ENCODE measurements around the gene GPC5.
"Not testable (repeated sequence)": the region's sequence is repeated elsewhere in the genome, so short reads cannot be mapped to it uniquely, and the experiment has no call there.

The GPC5 gene

DNA sequence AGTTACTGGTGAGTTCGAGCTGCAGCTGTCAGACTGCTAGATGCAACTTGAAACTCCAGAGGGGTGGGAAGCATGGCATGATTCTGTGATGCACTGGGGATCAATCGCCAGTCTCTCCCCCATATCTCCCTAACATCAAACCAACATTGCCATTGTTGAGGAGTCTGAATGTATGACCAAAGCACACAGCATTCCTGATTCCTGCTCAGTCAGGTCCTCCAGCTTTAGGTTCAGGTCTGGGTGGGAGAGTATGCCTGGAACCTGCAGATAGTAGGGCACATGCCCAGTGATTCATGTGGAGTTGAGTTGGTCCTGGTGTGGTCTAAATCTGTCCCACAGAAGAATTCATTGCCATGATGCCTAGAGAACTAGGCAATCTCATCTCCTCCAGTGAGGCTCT, 269.1 kb downstream of the GPC5 start:
- TF ChIP-seq CTCF (conservative IDR thresholded peaks at IDR 0.05) = no peak
- H3K27ac ChIP-seq = no peak overlapping the region

GRCh38 chr13:91668866-91669495, 270.6 kb downstream of the GPC5 start:
- H3K27ac ChIP-seq = no peak overlapping the region
- TF ChIP-seq CTCF (conservative IDR thresholded peaks at IDR 0.05) = no peak

DNA sequence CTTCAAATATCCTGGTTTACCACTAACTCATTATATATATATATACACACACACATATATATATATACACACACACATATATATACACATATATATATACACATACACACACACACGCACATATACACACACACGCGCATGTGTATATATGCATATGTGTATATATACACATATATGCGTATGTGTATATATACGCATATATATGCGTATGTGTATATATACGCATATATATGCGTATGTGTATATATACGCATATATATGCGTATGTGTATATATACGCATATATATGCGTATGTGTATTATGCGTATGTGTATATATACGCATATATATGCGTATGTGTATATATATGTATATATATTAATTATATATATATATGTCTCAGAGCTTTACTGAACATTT, 275.9 kb downstream of the GPC5 start:
- H3K27ac ChIP-seq = not testable (repeated sequence)

DNA sequence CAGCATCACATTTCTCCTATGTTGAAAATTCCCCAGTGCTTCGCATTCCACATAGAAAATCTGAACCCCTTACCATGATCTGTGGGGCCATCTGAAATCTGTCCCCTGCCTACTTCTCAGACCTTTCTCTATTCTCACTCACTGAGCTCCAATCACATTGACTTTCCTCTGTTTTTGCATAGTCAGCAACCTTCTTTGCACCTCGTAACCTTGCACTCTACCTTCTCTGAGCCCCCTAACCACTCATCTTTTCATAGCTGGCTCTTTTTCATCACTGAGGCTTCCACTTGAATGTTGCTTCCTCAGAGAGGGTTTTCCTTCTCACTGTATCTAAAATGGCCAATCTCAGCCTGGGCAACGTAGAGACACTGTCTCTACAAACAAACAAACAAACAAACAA, 286.3 kb downstream of the GPC5 start:
- TF ChIP-seq CTCF (conservative IDR thresholded peaks at IDR 0.05) = no peak

GRCh38 chr13:91690944-91691343, 292.5 kb downstream of the GPC5 start:
- no peak overlapping the region for H3K27ac ChIP-seq
- TF ChIP-seq CTCF (conservative IDR thresholded peaks at IDR 0.05) = no peak

More for the DNA sequence above, 286.3 kb downstream of the GPC5 start:
- H3K27ac ChIP-seq = no peak overlapping the region

DNA sequence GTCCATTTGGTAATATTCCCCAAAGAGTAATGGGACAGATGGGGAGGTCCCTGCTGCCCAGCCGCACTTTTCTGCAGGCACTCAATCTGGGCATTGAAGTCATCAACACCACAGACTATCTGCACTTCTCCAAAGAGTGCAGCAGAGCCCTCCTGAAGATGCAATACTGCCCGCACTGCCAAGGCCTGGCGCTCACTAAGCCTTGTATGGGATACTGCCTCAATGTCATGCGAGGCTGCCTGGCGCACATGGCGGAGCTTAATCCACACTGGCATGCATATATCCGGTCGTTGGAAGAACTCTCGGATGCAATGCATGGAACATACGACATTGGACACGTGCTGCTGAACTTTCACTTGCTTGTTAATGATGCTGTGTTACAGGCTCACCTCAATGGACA, 295.0 kb downstream of the GPC5 start:
- no peak for TF ChIP-seq CTCF (conservative IDR thresholded peaks at IDR 0.05)
- no peak overlapping the region for H3K27ac ChIP-seq

GRCh38 chr13:91698308-91698707, 299.9 kb downstream of the GPC5 start:
- no peak overlapping the region for H3K27ac ChIP-seq
- no peak for TF ChIP-seq CTCF (conservative IDR thresholded peaks at IDR 0.05)

DNA sequence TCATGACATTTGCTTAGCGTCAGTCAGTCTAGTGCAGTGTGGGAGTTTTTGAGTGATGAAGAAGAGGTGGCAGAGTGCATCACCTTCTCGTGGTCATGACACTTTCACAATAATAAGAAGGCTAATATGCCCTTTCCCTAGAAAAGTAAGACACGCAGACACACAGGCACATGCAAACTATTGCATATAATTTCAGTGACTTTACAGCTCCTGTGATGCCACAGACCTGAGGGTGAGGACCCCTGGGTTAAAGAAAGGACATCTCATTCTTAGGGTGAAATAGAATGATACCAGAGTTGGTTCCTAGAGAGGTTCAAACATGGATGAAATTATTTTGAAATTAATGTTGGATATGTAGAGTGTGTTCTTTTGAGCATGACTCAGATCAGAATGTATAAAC, 300.3 kb downstream of the GPC5 start:
- no peak for TF ChIP-seq CTCF (conservative IDR thresholded peaks at IDR 0.05)
- H3K27ac ChIP-seq = no peak overlapping the region
